Heart right ventricle (tissue), 16 donors: ENCODE data around the gene CDK14. TPM values are rescaled to one million over a fixed set of nuclear protein-coding genes. Genes with fewer than 3 reads are reported as not detected.
A peak's percentile ranks its signal among the peaks of the same experiment; 100 is the strongest.

Experiments used
- ATAC-seq, 8 donors: fragments of 200-7000 bp; cut with Tn5 transposase; one replicate each; pipeline ENCODE4 v1.9.1; 2020; ENCODE audit warnings: mild to moderate bottlenecking in 8 of 8, moderate library complexity in 8 of 8, moderate number of reproducible peaks in 1 of 8
- DNase-seq, 2 donors: peaks; one replicate each; pipeline ENCODE4 v3.0.0-alpha.2; 2020
- H3K27ac ChIP-seq, 10 donors: fragments of 200-600 bp; sonication (generic) in 2 of 10; one replicate each; pipeline versions ENCODE4 v1.5.0 to v1.8.0; 2020 to 2022; ENCODE audit warnings: mild to moderate bottlenecking in 3 of 10
- H3K27me3 ChIP-seq, 7 donors: fragments of 200-600 bp; one replicate each; pipeline ENCODE4 v1.8.0; 2021 to 2022; ENCODE audit warnings: mild to moderate bottlenecking in 2 of 7
- H3K36me3 ChIP-seq, 9 donors: fragments of 200-600 bp; sonication (generic) in 1 of 9; one replicate each; pipeline versions ENCODE4 v1.5.0 to v1.8.0; 2020 to 2022; ENCODE audit warnings: mild to moderate bottlenecking in 2 of 9
- H3K4me1 ChIP-seq, 9 donors: fragments of 200-600 bp; sonication (generic) in 1 of 9; one replicate each; pipeline versions ENCODE4 v1.5.0 to v1.8.0; 2020 to 2022; ENCODE audit warnings: mild to moderate bottlenecking in 4 of 9
- H3K4me3 ChIP-seq, 10 donors: fragments of 200-600 bp; sonication (generic) in 2 of 10; one replicate each; pipeline versions ENCODE4 v1.5.0 to v1.8.0; 2020 to 2022; ENCODE audit warnings: mild to moderate bottlenecking in 7 of 10, moderate library complexity in 2 of 10
- H3K9me3 ChIP-seq, 11 donors: fragments of 200-600 bp in 10 of 11; sonication (generic) in 2 of 11; one replicate each; pipeline versions ENCODE4 v1.5.0 to v1.8.0; 2013 to 2022; ENCODE audit warnings: mild to moderate bottlenecking in 2 of 11, control low read depth in 1 of 11, moderate library complexity in 1 of 11
- CTCF ChIP-seq, 9 donors: fragments of 200-600 bp; sonication (generic) in 2 of 9; IDR thresholded peaks; one replicate each; pipeline versions ENCODE4 v1.5.0 to v1.8.0; 2021 to 2022; ENCODE audit warnings: antibody characterized with exemption in 9 of 9, mild to moderate bottlenecking in 5 of 9, moderate library complexity in 1 of 9
- WGBS, 2 donors: extraction: QIAGEN DNeasy Blood & Tissue Kit; methylation state at CpG; one replicate each; pipeline ENCODE4 v1.1.7; 2013; ENCODE audit warnings: inconsistent platforms in 1 of 2; 5-methylcytosine and 5-hydroxymethylcytosine counted together
- intact Hi-C, 10 donors: fragments of 100-400 bp; cut with DNase I; formaldehyde crosslinking; loops; one replicate each; pipeline versions ENCODE4 v1.11.1 to v1.14.2; 2022
- polyA plus RNA-seq, 2 donors: library from polyadenylated mRNA; stranded (reverse); fragments of 200-250 nt; gene quantifications; one replicate each; pipeline ENCODE4 v1.2.3, GENCODE V29; 2013
- total RNA-seq, 10 donors: library from RNA; stranded (reverse); fragmentation: NEBNext Ultra II Directional in 3 of 10; extraction: Animal tissue kit (Norgen Biotek cat#: 25700) in 3 of 10; gene quantifications; one replicate each; pipeline versions ENCODE4 v1.2.1 to v1.2.4, GENCODE V29; 2021 to 2023
- donor health status: Arrhythmogenic right ventricular cardiomyopathy.
- donor health status: ischemic (EF 13 %, LVEDD 7.1; RV severe dilation, severe dysfunction).
- donor health status: healthy with polysubstance abuse.
- donor health status: DM: no; HTN: yes; CAD: no.
- donor health status: DM: no; HTN: no; CAD: no.
- donor health status: ischemic (EF 25% LVEDD 6.9; RV normal size, moderate dysfunction).
- donor health status: ischemic (EF 25% LVEDD 5.7; RV mildly dilated, moderate dysfunction).
- donor health status: healthy.
- donor health status: DM: yes; HTN: yes; CAD: no.
- donor health status: Ischemic cardiomyopathy.
- donor health status: ischemic (EF 35%, LVEDD 5.7; RV mildly dilated, moderate dysfunction).
- donor health status: nonischemic (EF 11% LVEDD 7.7; RV severe dilation, severe dysfunction).
- donor health status: DM: yes; HTN: yes; CAD: no.
- donor health status: PGD.
- donor health status: ischemic (EF 29% LVEDD 5.4; RV normal size, mild dysfunction).
- donor health status: nonischemic (EF 23%, LVEDD 6.1; RV moderate dilation, normal function).

The CDK14 gene
- total and polyA plus RNA-seq, 12 donors: 3.9 to 36.5 (median 21.4) TPM

GRCh38 chr7:91151916-91152315, 555.8 kb downstream of the CDK14 start:
- no peak overlapping the region for H3K4me3 ChIP-seq
- DNase-seq: no peak
- WGBS, 2 donors: 95% methylated on average over 4 of the region's 4 CpGs
- intact Hi-C loops: no loop called here
- no peak for TF ChIP-seq CTCF (IDR thresholded peaks at IDR 0.05)
- H3K36me3 ChIP-seq: no peaks in the 10 kb centered on the region
- no peaks in the 10 kb centered on the region for H3K27me3 ChIP-seq
- H3K9me3 ChIP-seq: no peaks in the 10 kb centered on the region
- ATAC-seq: no peak
- H3K4me1 ChIP-seq: no peaks in the 10 kb centered on the region
- no peak overlapping the region for H3K27ac ChIP-seq

- no peaks in the 10 kb centered on the region for H3K4me1 ChIP-seq
- intact Hi-C loops: no loop called here
- DNase-seq: no peak
- no peaks in the 10 kb centered on the region for H3K9me3 ChIP-seq
- no peak overlapping the region for H3K4me3 ChIP-seq
- no peak for ATAC-seq
- H3K27me3 ChIP-seq: no peaks in the 10 kb centered on the region
- WGBS, 2 donors: 91 to 95% methylated on average over 10 of the region's 10 CpGs
- no peak overlapping the region for H3K27ac ChIP-seq
- no peaks in the 10 kb centered on the region for H3K36me3 ChIP-seq
- no peak for TF ChIP-seq CTCF (IDR thresholded peaks at IDR 0.05)
Measured at GRCh38 chr7:91156316-91157185, 560.4 kb downstream of the CDK14 start.

GRCh38 chr7:91157579-91158320, 561.6 kb downstream of the CDK14 start:
- intact Hi-C loops: no loop called here
- 81% methylated on average over 6 of the region's 6 CpGs for WGBS, 2 donors
- Histone ChIP-seq H3K36me3 (no peaks in the 10 kb centered on the region), H3K27ac (no peak overlapping the region), H3K27me3 (no peaks in the 10 kb centered on the region), H3K4me3 (no peak overlapping the region), H3K9me3 (no peaks in the 10 kb centered on the region), H3K4me1 (no peaks in the 10 kb centered on the region)
- DNase-seq (no peak), ATAC-seq (no peak)
- no peak for TF ChIP-seq CTCF (IDR thresholded peaks at IDR 0.05)

- Histone ChIP-seq H3K9me3 (no peaks in the 10 kb centered on the region), H3K4me3 (no peak overlapping the region), H3K27ac (no peak overlapping the region), H3K4me1 (peaks cover 0 to 20% (median 0%) of the 10 kb centered on the region in 9 donors), H3K27me3 (no peaks in the 10 kb centered on the region), H3K36me3 (no peaks in the 10 kb centered on the region)
- intact Hi-C loops: no loop called here
- no peak for DNase-seq
- WGBS, 2 donors: 62 to 69% methylated on average over 6 of the region's 6 CpGs
- no peak for TF ChIP-seq CTCF (IDR thresholded peaks at IDR 0.05)
- ATAC-seq: peak in 1 of 8 donors; percentile 23
Measured at GRCh38 chr7:91162436-91162835, 566.3 kb downstream of the CDK14 start.
